A673 (cell line): Measurements from ENCODE around the gene CLDN14.

Experiments used
- EZH2 ChIP-seq: fragments of 200-600 bp; sonication (generic); IDR thresholded peaks from 2 replicates; pipeline ENCODE4 v1.6.1; 2017; ENCODE audit warnings: borderline replicate concordance, low read depth, mild to moderate bottlenecking, mixed read lengths, antibody characterized with exemption, low read length; ENCODE audit not compliant: poor library complexity, severe bottlenecking
- TF ChIP-seq, protein P1 (sequence below): fragments of 300-800, 200-600 bp; sonication (generic); conservative IDR thresholded peaks from 2 replicates; pipeline ENCODE4 v1.5.1; 2017; ENCODE audit warnings: low read depth, mild to moderate bottlenecking, antibody characterized with exemption, low read length, moderate library complexity, mixed read lengths

DNA sequence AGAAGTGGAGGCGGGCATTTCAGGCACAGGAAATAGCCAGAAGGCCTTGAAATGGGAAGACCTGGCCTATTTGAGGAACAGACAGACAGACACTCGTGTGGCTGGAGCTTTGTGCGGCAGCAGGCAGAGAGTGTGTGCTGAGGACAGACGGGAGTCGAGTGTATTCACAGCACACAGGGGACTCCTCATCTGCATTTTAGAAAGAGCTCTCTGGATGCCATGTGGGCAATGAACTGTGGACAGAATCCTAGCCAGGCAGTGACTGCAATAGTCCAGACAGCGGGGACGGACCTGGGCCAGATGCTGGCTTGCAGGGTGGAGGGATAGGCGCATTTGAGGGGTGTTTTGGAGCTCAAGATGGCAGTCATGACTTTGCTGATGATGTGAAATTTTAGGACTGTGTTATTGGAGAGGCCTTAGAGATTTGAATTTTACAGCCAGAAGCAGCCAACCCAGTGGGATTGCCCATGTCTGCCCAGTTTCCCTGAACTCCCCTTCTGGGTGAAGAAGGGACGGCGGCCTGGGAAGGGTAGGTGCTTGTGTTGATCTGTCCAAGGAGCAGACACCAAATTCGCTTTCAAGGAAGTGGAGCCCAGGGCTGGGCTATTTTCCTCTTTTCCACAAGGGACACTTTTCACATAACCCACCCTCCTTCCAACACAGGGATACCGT is 51.0 kb downstream of the CLDN14 start:
- TF ChIP-seq, protein P1, sequence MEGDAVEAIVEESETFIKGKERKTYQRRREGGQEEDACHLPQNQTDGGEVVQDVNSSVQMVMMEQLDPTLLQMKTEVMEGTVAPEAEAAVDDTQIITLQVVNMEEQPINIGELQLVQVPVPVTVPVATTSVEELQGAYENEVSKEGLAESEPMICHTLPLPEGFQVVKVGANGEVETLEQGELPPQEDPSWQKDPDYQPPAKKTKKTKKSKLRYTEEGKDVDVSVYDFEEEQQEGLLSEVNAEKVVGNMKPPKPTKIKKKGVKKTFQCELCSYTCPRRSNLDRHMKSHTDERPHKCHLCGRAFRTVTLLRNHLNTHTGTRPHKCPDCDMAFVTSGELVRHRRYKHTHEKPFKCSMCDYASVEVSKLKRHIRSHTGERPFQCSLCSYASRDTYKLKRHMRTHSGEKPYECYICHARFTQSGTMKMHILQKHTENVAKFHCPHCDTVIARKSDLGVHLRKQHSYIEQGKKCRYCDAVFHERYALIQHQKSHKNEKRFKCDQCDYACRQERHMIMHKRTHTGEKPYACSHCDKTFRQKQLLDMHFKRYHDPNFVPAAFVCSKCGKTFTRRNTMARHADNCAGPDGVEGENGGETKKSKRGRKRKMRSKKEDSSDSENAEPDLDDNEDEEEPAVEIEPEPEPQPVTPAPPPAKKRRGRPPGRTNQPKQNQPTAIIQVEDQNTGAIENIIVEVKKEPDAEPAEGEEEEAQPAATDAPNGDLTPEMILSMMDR: no peak
- TF ChIP-seq EZH2: no peak
